Measurements from ENCODE around the gene SLC6A3.

SLC6A3 gene

GRCh38 chr5:1385395-1386273, 59.6 kb downstream of the SLC6A3 start:
- DNase-seq (ENCODE audit: low spot score), result peak; percentile 94
- TF ChIP-seq CTCF (IDR thresholded peaks at IDR 0.05; ENCODE audit: extremely low read depth, insufficient read depth, missing control alignments), result no peak
- in situ Hi-C loops (cut with MboI; ENCODE audit: low pct_unique_long_range_greater_than_20kb, low sequenced_read_pairs, unreplicated experiment), result no loop called here

- DNase-seq (ENCODE audit: low spot score), result no peak
- TF ChIP-seq CTCF (IDR thresholded peaks at IDR 0.05; ENCODE audit: extremely low read depth, insufficient read depth, missing control alignments), result no peak
- in situ Hi-C loops (cut with MboI; ENCODE audit: low pct_unique_long_range_greater_than_20kb, low sequenced_read_pairs, unreplicated experiment), result no loop called here
These were observed 60.7 kb downstream of the SLC6A3 start for GRCh38 chr5:1384521-1384920.

GRCh38 chr5:1383886-1384401, 61.3 kb downstream of the SLC6A3 start:
- in situ Hi-C loops (cut with MboI; ENCODE audit: low pct_unique_long_range_greater_than_20kb, low sequenced_read_pairs, unreplicated experiment), result no loop called here
- no peak for TF ChIP-seq CTCF (IDR thresholded peaks at IDR 0.05; ENCODE audit: extremely low read depth, insufficient read depth, missing control alignments)
- DNase-seq (ENCODE audit: low spot score), result no peak

- no peak for DNase-seq (ENCODE audit: low spot score)
- TF ChIP-seq CTCF (IDR thresholded peaks at IDR 0.05; ENCODE audit: extremely low read depth, insufficient read depth, missing control alignments), result no peak
- in situ Hi-C loops (cut with MboI; ENCODE audit: low pct_unique_long_range_greater_than_20kb, low sequenced_read_pairs, unreplicated experiment), result no loop called here
These were observed 61.9 kb downstream of the SLC6A3 start for GRCh38 chr5:1383344-1383743.

GRCh38 chr5:1382248-1382700, 63.0 kb downstream of the SLC6A3 start:
- TF ChIP-seq CTCF (IDR thresholded peaks at IDR 0.05; ENCODE audit: extremely low read depth, insufficient read depth, missing control alignments), result no peak
- in situ Hi-C loops (cut with MboI; ENCODE audit: low pct_unique_long_range_greater_than_20kb, low sequenced_read_pairs, unreplicated experiment), result no loop called here
- DNase-seq (ENCODE audit: low spot score), result no peak

- in situ Hi-C loops (cut with MboI; ENCODE audit: low pct_unique_long_range_greater_than_20kb, low sequenced_read_pairs, unreplicated experiment), result no loop called here
- no peak for TF ChIP-seq CTCF (IDR thresholded peaks at IDR 0.05; ENCODE audit: extremely low read depth, insufficient read depth, missing control alignments)
- DNase-seq (ENCODE audit: low spot score), result no peak
These were observed 63.6 kb downstream of the SLC6A3 start for GRCh38 chr5:1381370-1382247.
